A172 (cell line): ENCODE data around the gene CEACAM19. TPM values are rescaled to one million over a fixed set of nuclear protein-coding genes. Genes with fewer than 3 reads are reported as not detected.

Experiments used
- DNase-seq: peaks from one replicate; pipeline ENCODE4 v3.0.0-alpha.2; 2015; ENCODE audit warnings: low spot score
- total RNA-seq: library from RNA; depleted of rRNA; stranded (reverse); fragments of >200 nt; shearing (Covaris generic); gene quantifications from 2 replicates; pipeline ENCODE4 v1.2.3, GENCODE V29; 2014; rRNA removed

CEACAM19 gene
- total RNA-seq, 1 experiment from 2014 or later = not detected

DNA sequence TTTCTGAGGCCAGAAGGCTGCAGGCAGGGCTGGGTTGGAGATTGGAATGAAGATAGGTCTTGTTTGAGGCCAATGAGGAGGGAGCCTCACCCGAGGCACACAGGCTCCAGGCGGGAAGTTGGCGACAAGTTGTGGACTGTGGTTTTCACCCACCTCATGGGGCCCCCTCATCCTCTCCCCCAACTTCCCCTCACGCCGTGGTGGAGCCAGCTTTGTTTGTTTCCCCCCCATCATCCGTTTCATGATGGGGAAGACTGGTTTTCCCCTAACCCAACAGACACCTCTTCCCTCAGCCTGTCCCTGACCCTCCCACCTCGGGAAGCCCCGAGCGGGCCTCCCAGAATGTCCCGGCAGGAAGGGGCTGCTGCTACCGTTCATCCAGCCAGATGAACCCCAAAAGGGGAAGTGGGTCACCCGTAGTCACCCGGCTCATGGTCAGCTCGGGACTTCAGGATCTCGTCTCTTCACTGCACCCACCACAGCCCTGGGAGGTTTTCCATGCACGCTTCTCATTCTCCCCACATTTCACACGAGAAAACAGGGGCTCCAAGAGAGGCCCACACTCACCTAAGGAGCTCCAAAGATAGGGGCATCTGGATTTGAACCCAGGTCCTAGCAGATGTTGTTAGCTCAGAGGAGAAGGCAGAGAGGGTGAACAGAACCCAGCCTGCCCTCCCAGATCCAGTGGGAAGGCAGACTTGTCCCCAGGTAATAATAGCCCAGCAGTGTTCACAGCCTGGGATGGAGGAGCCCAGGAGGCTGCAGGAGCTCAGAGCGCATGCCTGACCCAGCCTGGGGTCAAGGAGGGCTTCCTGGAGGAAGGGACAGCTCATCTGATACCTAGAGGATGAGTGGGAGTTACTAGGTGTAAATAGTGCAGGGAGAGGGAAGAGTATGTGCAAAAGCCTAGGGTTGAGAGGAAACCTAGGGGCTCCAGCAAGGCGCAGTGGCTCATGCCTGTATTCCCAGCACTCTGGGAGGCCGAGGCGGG lies 51.1 kb downstream of the CEACAM19 start:
- DNase-seq = no peak

- DNase-seq = no peak
Observed at GRCh38 chr19:44723299-44723951, 52.1 kb downstream of the CEACAM19 start.

DNA sequence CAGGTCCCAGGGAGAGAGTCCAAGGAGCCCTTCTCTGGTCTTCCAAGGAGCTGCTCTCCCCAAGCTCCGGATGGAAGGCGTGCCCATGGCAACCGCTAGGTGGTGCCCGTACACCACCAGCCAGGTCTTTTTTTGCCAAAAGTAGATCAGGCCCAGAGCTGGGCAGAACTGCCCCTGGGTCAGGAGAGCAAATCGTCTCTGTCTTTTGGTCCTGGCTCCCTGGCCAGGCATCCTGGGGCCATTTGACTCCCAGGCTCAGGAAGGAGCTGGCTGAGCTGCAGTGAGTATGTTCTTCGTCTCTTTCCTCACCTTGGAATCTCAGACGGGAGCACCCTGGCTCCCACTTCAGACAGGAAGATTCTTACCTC lies 52.7 kb downstream of the CEACAM19 start:
- DNase-seq = peak; percentile 72

- DNase-seq = no peak
Observed at GRCh38 chr19:44725251-44725650, 54.0 kb downstream of the CEACAM19 start.

DNA sequence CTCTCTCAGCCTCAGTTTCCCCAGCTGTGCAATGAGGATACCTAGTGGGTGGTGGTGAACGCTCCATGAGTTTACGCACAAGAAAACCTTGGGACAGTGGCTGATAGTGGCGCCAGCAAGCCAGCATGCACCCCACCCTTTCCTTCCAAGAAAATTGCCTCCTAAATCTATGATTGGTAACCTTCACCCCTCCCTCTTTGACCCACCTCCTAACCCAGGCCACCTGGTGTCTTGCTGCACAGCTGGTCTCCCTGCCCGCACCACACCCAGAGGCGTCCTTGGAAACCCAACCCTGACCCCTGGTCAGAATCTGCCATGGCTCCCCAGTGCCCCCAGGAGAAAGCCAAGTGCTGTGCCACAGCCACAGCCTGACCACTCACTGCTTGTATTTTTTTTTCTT lies 54.4 kb downstream of the CEACAM19 start:
- DNase-seq = no peak

DNA sequence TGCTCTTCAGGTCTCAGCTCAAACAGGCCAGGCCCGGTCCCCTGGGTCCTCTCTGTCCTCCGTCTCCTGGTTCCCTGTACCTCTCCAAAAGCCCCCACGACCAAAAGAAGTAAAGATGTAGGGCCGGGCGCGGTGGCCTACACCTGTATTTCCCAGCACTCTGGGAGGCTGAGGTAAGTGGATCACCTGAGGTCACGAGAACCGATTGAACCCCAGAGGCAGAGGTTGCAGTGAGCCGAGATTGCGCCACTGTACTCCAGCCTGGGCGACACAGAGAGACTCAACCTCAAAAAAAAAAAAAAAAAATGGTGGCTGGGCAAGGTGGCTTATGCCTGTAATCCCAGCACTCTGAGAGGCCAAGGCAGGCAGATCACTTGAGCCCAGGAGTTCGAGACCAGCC lies 55.2 kb downstream of the CEACAM19 start:
- no peak for DNase-seq

GRCh38 chr19:44728178-44728577 lies 56.9 kb downstream of the CEACAM19 start:
- no peak for DNase-seq

GRCh38 chr19:44729516-44730033 lies 58.3 kb downstream of the CEACAM19 start:
- DNase-seq = no peak

GRCh38 chr19:44731081-44731480 lies 59.8 kb downstream of the CEACAM19 start:
- no peak for DNase-seq

DNA sequence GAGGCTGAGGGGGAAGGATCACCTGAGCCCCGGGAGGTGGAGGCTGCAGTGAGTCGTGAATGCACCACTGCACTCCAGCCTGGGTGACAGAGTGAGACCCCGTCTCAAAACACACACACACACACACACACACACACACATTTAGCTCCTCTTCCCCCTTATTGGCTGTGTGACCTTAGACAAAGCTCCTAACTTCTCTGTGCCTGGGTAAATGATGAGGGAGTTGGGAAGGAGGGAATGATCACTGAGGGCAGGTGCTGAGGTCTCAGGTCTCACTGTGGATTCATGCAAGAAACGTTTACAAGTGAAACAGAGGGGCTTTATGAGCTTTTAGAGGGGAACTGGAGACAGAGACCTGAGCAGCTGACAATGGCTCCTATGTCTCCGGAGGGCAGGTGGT lies 60.3 kb downstream of the CEACAM19 start:
- DNase-seq = no peak

DNA sequence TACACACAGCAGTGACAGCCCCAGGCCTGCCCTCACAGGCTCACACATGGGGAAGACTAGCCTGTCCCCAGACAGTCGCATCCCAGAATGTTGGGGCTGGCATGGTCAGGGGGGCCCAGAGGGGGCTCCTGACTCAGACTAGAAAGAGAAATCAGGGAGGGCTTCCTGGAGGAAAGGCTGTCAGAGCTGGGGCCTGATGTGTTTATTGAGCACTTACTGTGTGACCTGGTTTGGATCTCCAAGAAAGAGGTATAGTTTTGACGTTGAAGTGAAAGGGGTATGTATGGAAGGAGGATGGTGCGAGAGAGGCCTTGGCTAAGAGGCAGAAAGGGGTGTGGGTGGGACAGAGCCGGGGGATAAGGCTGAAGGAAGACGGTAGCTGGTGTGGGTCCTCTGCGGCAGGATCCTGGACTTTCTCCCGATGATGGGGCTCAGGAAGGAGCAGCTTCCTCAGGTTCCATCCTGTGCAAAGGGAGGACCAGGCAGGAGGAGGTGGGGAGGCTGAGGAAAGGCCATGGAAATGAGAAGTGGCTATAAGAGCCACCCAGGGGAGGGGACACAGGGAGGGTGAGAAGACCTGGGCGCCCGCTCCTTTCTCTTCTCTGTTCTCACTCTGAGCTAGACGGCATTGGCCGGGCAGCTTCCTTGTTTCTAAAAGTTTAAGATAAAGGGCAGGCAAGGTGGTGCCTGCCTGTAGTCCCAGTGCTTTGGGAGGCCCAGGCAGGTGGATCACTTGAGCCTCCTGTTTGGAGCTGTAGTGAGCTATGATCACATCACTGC lies 61.1 kb downstream of the CEACAM19 start:
- DNase-seq = no peak

Other genes with a start within 250 kb of the CEACAM19 start
- 0.03 TPM in 1 of 2 replicates, not detected in the other for gene ZNF229, start 223.0 kb upstream of the CEACAM19 start, total RNA-seq
- 12.3 and 15.6 TPM in 2 replicates for gene ZNF180, start 171.0 kb upstream of the CEACAM19 start, total RNA-seq
- not detected in 2 replicates for gene CEACAM20, start 141.8 kb upstream of the CEACAM19 start, total RNA-seq
- not detected in 2 replicates for gene IGSF23, start 57.9 kb upstream of the CEACAM19 start, total RNA-seq
- 60.2 and 76.1 TPM in 2 replicates for gene PVR, start 27.6 kb upstream of the CEACAM19 start, total RNA-seq
- not detected in 2 replicates for gene CEACAM16, start 27.7 kb downstream of the CEACAM19 start, total RNA-seq
- gene BCL3, start 77.2 kb downstream of the CEACAM19 start, total RNA-seq = 4.4 and 7.0 TPM in 2 replicates
- not detected in 2 replicates for gene CBLC, start 106.4 kb downstream of the CEACAM19 start, total RNA-seq
- 8.2 and 11.2 TPM in 2 replicates for gene BCAM, start 137.6 kb downstream of the CEACAM19 start, total RNA-seq
- gene NECTIN2, start 174.8 kb downstream of the CEACAM19 start, total RNA-seq = 55.0 and 63.4 TPM in 2 replicates
- 109 and 111 TPM in 2 replicates for gene TOMM40, start 219.8 kb downstream of the CEACAM19 start, total RNA-seq
- gene APOE, start 234.3 kb downstream of the CEACAM19 start, total RNA-seq = 0.14 and 0.86 TPM in 2 replicates
- not detected in 2 replicates for gene APOC1, start 243.1 kb downstream of the CEACAM19 start, total RNA-seq